Measurements from ENCODE around the gene PRKAR2B. TPM values are rescaled to one million over a fixed set of nuclear protein-coding genes. Genes with fewer than 3 reads are reported as not detected.

PRKAR2B gene
- total and polyA plus RNA-seq, 2 of the 4 experiments (the other 2 are of a cell fraction), result 3.0 to 3.1 TPM

DNA sequence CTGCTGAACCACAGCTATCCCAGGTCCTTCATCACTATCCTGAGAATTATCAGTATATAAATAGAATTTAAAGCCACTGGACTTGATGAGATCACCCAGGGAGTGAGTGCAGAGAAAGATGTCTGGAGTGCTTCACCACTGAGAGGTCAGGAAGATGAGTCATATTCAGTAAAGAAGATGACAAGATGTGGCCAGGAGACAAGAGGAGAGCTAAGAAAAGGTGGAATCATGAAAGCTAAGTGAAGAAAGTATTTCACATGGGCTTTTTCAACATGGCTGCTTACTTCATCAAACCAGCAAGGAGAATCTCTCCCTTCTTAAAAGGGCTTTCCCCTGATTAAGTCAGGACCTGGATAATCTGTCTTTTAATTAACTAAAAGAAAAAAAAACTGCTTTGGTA is 9.1 kb upstream of the PRKAR2B start:
- H3K14ac ChIP-seq (replicated peaks; ENCODE audit: low read depth, low read length), result no peak overlapping the region
- no peak overlapping the region for H2AFZ ChIP-seq (replicated peaks; ENCODE audit: low read length, poor library complexity)
- H3K36me3 ChIP-seq (ENCODE audit: control insufficient read depth, insufficient read depth, low read length), result no peaks in the 10 kb centered on the region
- no peaks in the 10 kb centered on the region; the same call in 1 of the 2 replicates for H3K9me1 ChIP-seq (ENCODE audit: insufficient read depth, low read length)
- no peak overlapping the region for H3K23ac ChIP-seq (ENCODE audit: low read depth, low read length)
- H2BK15ac ChIP-seq (ENCODE audit: low read depth, low read length), result no peak overlapping the region
- H3K4ac ChIP-seq (ENCODE audit: low read depth, low read length), result no peak overlapping the region
- intact Hi-C loops (cut with micrococcal nuclease) (no loop called here), dilution Hi-C loops (cut with HindIII; ENCODE audit: low sequenced_read_pairs, unreplicated experiment) (no loop called here), in situ Hi-C loops (cut with MboI; ENCODE audit: low sequenced_read_pairs) (no loop called here)
- no peaks in the 10 kb centered on the region for H3K4me1 ChIP-seq (ENCODE audit: control insufficient read depth, insufficient read depth, low read length)
- H2BK20ac ChIP-seq (ENCODE audit: low read depth, low read length), result no peak overlapping the region; the same call in 1 of the 2 replicates
- H2BK120ac ChIP-seq (ENCODE audit: low read depth, low read length), result no peak overlapping the region; the same call in 1 of the 2 replicates
- no peak overlapping the region for H3K4me2 ChIP-seq (ENCODE audit: low read depth, low read length)
- H3K79me1 ChIP-seq (ENCODE audit: low read depth in 1 of 2, low read length in 2 of 2), result no peaks in the 10 kb centered on the region
- no peak overlapping the region for H2BK5ac ChIP-seq (ENCODE audit: low read depth, low read length, poor library complexity, severe bottlenecking)
- H3K56ac ChIP-seq (ENCODE audit: extremely low read depth, insufficient read depth, low read length), result no peak overlapping the region
- H3K9me3 ChIP-seq (ENCODE audit: control insufficient read depth, insufficient read depth, low read length), result no peaks in the 10 kb centered on the region
- TF ChIP-seq SMC3 (IDR thresholded peaks at IDR 0.05; ENCODE audit: low read depth, low read length), result no peak
- no peak for TF ChIP-seq NFE2L2 (IDR thresholded peaks at IDR 0.05; ENCODE audit: low read depth, low read length)
- TF ChIP-seq MAFK (IDR thresholded peaks at IDR 0.05; ENCODE audit: low read depth, low read length), result no peak
- TF ChIP-seq RAD21 (IDR thresholded peaks at IDR 0.05; ENCODE audit: low read length), result no peak
- TF ChIP-seq BHLHE40 (IDR thresholded peaks at IDR 0.05; ENCODE audit: low read depth, low read length), result peak; percentile 40; the same call in 1 of the 2 replicates
- peak; percentile 92 for TF ChIP-seq FOS (IDR thresholded peaks at IDR 0.05; ENCODE audit: low read depth, low read length)
- ChIA-PET CTCF (no interaction called here), POLR2A (ENCODE audit: unreplicated experiment) (no interaction called here)
- no peak overlapping the region for H4K5ac ChIP-seq (ENCODE audit: low read depth, low read length)
- H3K27me3 ChIP-seq (ENCODE audit: control insufficient read depth, insufficient read depth, low read length), result no peaks in the 10 kb centered on the region
- 0 out of 4 replicates have a peak overlapping the region, but pooled peaks of 1 of the 2 experiments have one; percentile 1 for H4K8ac ChIP-seq (ENCODE audit: low read depth in 2 of 2, low read length in 2 of 2)
- no peak overlapping the region for H4K91ac ChIP-seq (ENCODE audit: insufficient read depth, low read depth, low read length)
- BruUV-seq (replicated peaks), result no TSS peak
- DNase-seq, result peak; percentile 95
- H2AK5ac ChIP-seq (ENCODE audit: low read depth, low read length), result no peak overlapping the region
- ATAC-seq (ENCODE audit: low read depth), result peak; percentile 98
- no peak overlapping the region for H3K27ac ChIP-seq (ENCODE audit: insufficient read depth, low read length)
- H4K20me1 ChIP-seq (ENCODE audit: insufficient read depth, low read length), result no peaks in the 10 kb centered on the region
- no peak overlapping the region for H2AK9ac ChIP-seq (replicated peaks; ENCODE audit: low read depth, low read length, poor library complexity)
- H3K9ac ChIP-seq (ENCODE audit: low read depth, low read length), result no peak overlapping the region
- H3K4me3 ChIP-seq (ENCODE audit: insufficient read depth, low read depth, low read length), result no peak overlapping the region
- no peak overlapping the region for H3K18ac ChIP-seq (ENCODE audit: low read depth, low read length)

Data from IMR-90 (cell line).